Endothelial cell of umbilical vein (primary cell): ENCODE data around the gene CRELD1. TPM values are rescaled to one million over a fixed set of nuclear protein-coding genes. Genes with fewer than 3 reads are reported as not detected.

Experiments
- BruUV-seq: library from RNA; stranded (reverse); fragments of 400-500 nt; replicated peaks from 2 replicates; lab custom pipeline; 2021; lab: Mats Ljungman, UMichigan
- CTCF ChIA-PET: fragments of 300-600, 350-600 bp; sonication (Branson Sonifier 250); formaldehyde crosslinking; loops from one replicate; lab custom pipeline; 2021; ENCODE audit warnings: antibody characterized with exemption, inconsistent platforms; lab: Charles Lee
- POLR2A ChIA-PET: fragments of 300-600, 350-600 bp; sonication (Branson Sonifier 250); formaldehyde crosslinking; loops from one replicate; lab custom pipeline; 2021; ENCODE audit warnings: antibody characterized with exemption, inconsistent platforms; lab: Charles Lee
- DNase-seq: peaks from one replicate; pipeline ENCODE4 v3.0.0-alpha.2; 2011; ENCODE audit warnings: low read depth, low spot score
- FAIRE-seq: peaks from 2 replicates; lab custom pipeline; 2011; peaks lifted over from hg19 to GRCh38; lab: Jason Lieb, UNC
- H2AFZ ChIP-seq: 2 replicates; pipeline ENCODE4 v1.6.0; 2012; ENCODE audit warnings: low read depth, low read length, control low read depth, inconsistent platforms
- H3K27ac ChIP-seq: 2 replicates; pipeline ENCODE4 v1.5.1; 2011; ENCODE audit warnings: low read depth, mild to moderate bottlenecking, control low read depth, low read length, moderate library complexity; ENCODE audit not compliant: insufficient read depth
- H3K27me3 ChIP-seq, 2 experiments: 2 replicates each; pipeline versions ENCODE4 v1.6.0 to v1.6.1; 2011; ENCODE audit warnings: low read length in 2 of 2, mixed read lengths in 1 of 2; ENCODE audit not compliant: control insufficient read depth in 2 of 2, insufficient read depth in 2 of 2
- H3K36me3 ChIP-seq, 2 experiments: 2 replicates in 1 of 2; 3 replicates in 1 of 2; pipeline ENCODE4 v1.5.1; 2011; ENCODE audit warnings: low read length in 2 of 2, mild to moderate bottlenecking in 1 of 2, moderate library complexity in 1 of 2; ENCODE audit not compliant: control insufficient read depth in 2 of 2, insufficient read depth in 2 of 2; ENCODE audit errors: extremely low read depth in 1 of 2
- H3K4me1 ChIP-seq: 3 replicates; pipeline ENCODE4 v1.5.1; 2011; ENCODE audit warnings: mild to moderate bottlenecking, low read length; ENCODE audit not compliant: control insufficient read depth, insufficient read depth; ENCODE audit errors: extremely low read depth
- H3K4me2 ChIP-seq: 2 replicates; pipeline ENCODE4 v1.6.1; 2011; ENCODE audit warnings: low read length, control low read depth, mixed read lengths; ENCODE audit not compliant: insufficient read depth
- H3K4me3 ChIP-seq, 3 experiments: fragments of 200-600 bp in 1 of 3; sonication (generic), shearing (Covaris generic) in 1 of 3; replicated peaks in 1 of 3; 2 replicates each; pipeline ENCODE4 v1.5.1; 2011 to 2016; ENCODE audit warnings: control low read depth in 3 of 3, low read length in 3 of 3, mild to moderate bottlenecking in 2 of 3, inconsistent platforms in 1 of 3, low read depth in 1 of 3, moderate library complexity in 1 of 3; ENCODE audit not compliant: insufficient read depth in 1 of 3
- H3K79me2 ChIP-seq: 2 replicates; pipeline ENCODE4 v1.6.0; 2012; ENCODE audit warnings: low read length, inconsistent platforms; ENCODE audit not compliant: control insufficient read depth, insufficient read depth
- H3K9ac ChIP-seq: replicated peaks from 2 replicates; pipeline ENCODE3; 2011; ENCODE audit warnings: low read length, control low read depth; ENCODE audit not compliant: insufficient read depth; ENCODE audit errors: extremely low read depth
- H3K9me1 ChIP-seq: replicated peaks from 3 replicates; pipeline ENCODE4 v1.6.0; 2011; ENCODE audit warnings: mild to moderate bottlenecking, low read length; ENCODE audit not compliant: control insufficient read depth, insufficient read depth; ENCODE audit errors: extremely low read depth
- H3K9me3 ChIP-seq: replicated peaks from 2 replicates; pipeline ENCODE4 v1.5.1; 2012; ENCODE audit warnings: low read length, inconsistent platforms; ENCODE audit not compliant: control insufficient read depth, insufficient read depth
- H4K20me1 ChIP-seq: replicated peaks from 2 replicates; pipeline ENCODE3; 2011; ENCODE audit warnings: mild to moderate bottlenecking, low read length; ENCODE audit not compliant: control insufficient read depth, insufficient read depth; ENCODE audit errors: extremely low read depth
- CTCF ChIP-seq, 2 donors: IDR thresholded peaks; 1 replicate in 1 of 2; 2 replicates in 1 of 2; pipeline ENCODE4 v1.5.1; 2011; ENCODE audit warnings: low read length in 2 of 2, mild to moderate bottlenecking in 2 of 2, moderate library complexity in 2 of 2, control low read depth in 1 of 2, inconsistent platforms in 1 of 2, low read depth in 1 of 2; ENCODE audit not compliant: insufficient read depth in 1 of 2; ENCODE audit errors: extremely low read depth in 1 of 2
- EZH2 ChIP-seq: IDR thresholded peaks from 2 replicates; pipeline ENCODE4 v1.6.1; 2012; ENCODE audit warnings: borderline replicate concordance, low read depth, mild to moderate bottlenecking, moderate library complexity, low read length, inconsistent platforms; ENCODE audit not compliant: severe bottlenecking
- MAX ChIP-seq: IDR thresholded peaks from 2 replicates; pipeline ENCODE4 v1.6.1; 2011; ENCODE audit not compliant: insufficient read depth, insufficient read length
- POLR2A ChIP-seq: IDR thresholded peaks from 2 replicates; pipeline ENCODE4 v1.6.1; 2012; ENCODE audit warnings: low read depth, mild to moderate bottlenecking, control low read depth, low read length
- POLR2AphosphoS5 ChIP-seq: IDR thresholded peaks from 2 replicates; pipeline ENCODE4 v1.6.1; 2012; ENCODE audit warnings: low read depth, mild to moderate bottlenecking, control low read depth, low read length, moderate library complexity; ENCODE audit not compliant: insufficient read depth
- dilution Hi-C: fragments of 300-500 bp; cut with MboI; formaldehyde crosslinking; loops from one replicate; pipeline ENCODE4 v1.15.0; 2019; ENCODE audit warnings: low sequenced_read_pairs; ENCODE audit not compliant: extremely low pct_ligation_motif_present
- intact Hi-C: fragments of 100-400 bp; cut with micrococcal nuclease; formaldehyde crosslinking; loops from one replicate; pipeline ENCODE4 v1.10.0; 2022
- polyA plus RNA-seq, 4 experiments: library from polyadenylated mRNA; depleted of rRNA in 3 of 4; stranded (reverse) in 3 of 4; unstranded in 1 of 4; fragments of >200 nt; gene quantifications; 2 replicates each; pipeline versions ENCODE4 v1.2.1 to v1.2.3, GENCODE V29; 2011 to 2012; ENCODE audit warnings: missing spikeins in 1 of 4
- total RNA-seq: library from RNA; stranded (reverse); gene quantifications from 2 replicates; pipeline ENCODE4 v1.2.3, GENCODE V29; 2021

Gene CRELD1
- total and polyA plus RNA-seq, 2 donors (not counting 3 experiments of a cell fraction or from before 2014, with no cell fraction given), result 21.6 to 43.9 TPM

GRCh38 chr3:9918261-9919038, 15.2 kb upstream of the CRELD1 start:
- Histone ChIP-seq H3K9me3 (no peaks in the 10 kb centered on the region), H2AFZ (no peak overlapping the region), H3K4me2 (no peak overlapping the region), H3K27me3 (no peaks in the 10 kb centered on the region), H3K9me1 (no peaks in the 10 kb centered on the region), H3K9ac (no peak overlapping the region), H3K4me3 (no peak overlapping the region), H4K20me1 (no peaks in the 10 kb centered on the region), H3K79me2 (no peaks in the 10 kb centered on the region), H3K4me1 (peaks cover 13% of the 10 kb centered on the region), H3K36me3 (no peaks in the 10 kb centered on the region), H3K27ac (no peak overlapping the region)
- no peak for FAIRE-seq
- CTCF ChIA-PET, result no interaction called here
- dilution Hi-C loops (no loop called here), intact Hi-C loops (no loop called here)
- no TSS peak for BruUV-seq
- POLR2A ChIA-PET, result no interaction called here
- DNase-seq, result no peak
- TF ChIP-seq POLR2A (no peak), CTCF (IDR thresholded peaks at IDR 0.05; ENCODE audit: extremely low read depth in 1 of 2, insufficient read depth in 1 of 2, low read depth in 1 of 2, low read length in 2 of 2) (no peak), EZH2 (no peak), POLR2AphosphoS5 (no peak), MAX (no peak)
